MG63 (cell line): Measurements from ENCODE around the gene SPTBN4. TPM values are rescaled to one million over a fixed set of nuclear protein-coding genes. Genes with fewer than 3 reads are reported as not detected.
"Not testable (repeated sequence)": the region's sequence is repeated elsewhere in the genome, so short reads cannot be mapped to it uniquely, and the experiment has no call there.

ENCODE experiments used
- DNase-seq: peaks from one replicate; pipeline ENCODE4 v3.0.0-alpha.2; 2020
- H3K27me3 ChIP-seq: fragments of 250-450 bp; sonication (Bioruptor Pico); 2 replicates; pipeline ENCODE4 v1.5.1; 2020; ENCODE audit warnings: mild to moderate bottlenecking, moderate library complexity
- H3K36me3 ChIP-seq: fragments of 250-450 bp; sonication (Bioruptor Pico); 2 replicates; pipeline ENCODE4 v1.5.1; 2020; ENCODE audit warnings: mild to moderate bottlenecking, moderate library complexity
- H3K4me3 ChIP-seq: fragments of 250-450 bp; sonication (Bioruptor Pico); 2 replicates; pipeline ENCODE4 v1.5.1; 2020; ENCODE audit warnings: mild to moderate bottlenecking, moderate library complexity
- H3K9me3 ChIP-seq: fragments of 250-450 bp; sonication (Bioruptor Pico); 2 replicates; pipeline ENCODE4 v1.5.1; 2020; ENCODE audit warnings: mild to moderate bottlenecking, moderate library complexity
- total RNA-seq: library from RNA; depleted of rRNA; stranded (reverse); fragments of >200 nt; shearing (Covaris generic); gene quantifications from 2 replicates; pipeline ENCODE4 v1.2.3, GENCODE V29; 2014; ENCODE audit warnings: low replicate concordance

The SPTBN4 gene
- total RNA-seq, 1 experiment from 2014 or later, result 0.16 TPM

DNA sequence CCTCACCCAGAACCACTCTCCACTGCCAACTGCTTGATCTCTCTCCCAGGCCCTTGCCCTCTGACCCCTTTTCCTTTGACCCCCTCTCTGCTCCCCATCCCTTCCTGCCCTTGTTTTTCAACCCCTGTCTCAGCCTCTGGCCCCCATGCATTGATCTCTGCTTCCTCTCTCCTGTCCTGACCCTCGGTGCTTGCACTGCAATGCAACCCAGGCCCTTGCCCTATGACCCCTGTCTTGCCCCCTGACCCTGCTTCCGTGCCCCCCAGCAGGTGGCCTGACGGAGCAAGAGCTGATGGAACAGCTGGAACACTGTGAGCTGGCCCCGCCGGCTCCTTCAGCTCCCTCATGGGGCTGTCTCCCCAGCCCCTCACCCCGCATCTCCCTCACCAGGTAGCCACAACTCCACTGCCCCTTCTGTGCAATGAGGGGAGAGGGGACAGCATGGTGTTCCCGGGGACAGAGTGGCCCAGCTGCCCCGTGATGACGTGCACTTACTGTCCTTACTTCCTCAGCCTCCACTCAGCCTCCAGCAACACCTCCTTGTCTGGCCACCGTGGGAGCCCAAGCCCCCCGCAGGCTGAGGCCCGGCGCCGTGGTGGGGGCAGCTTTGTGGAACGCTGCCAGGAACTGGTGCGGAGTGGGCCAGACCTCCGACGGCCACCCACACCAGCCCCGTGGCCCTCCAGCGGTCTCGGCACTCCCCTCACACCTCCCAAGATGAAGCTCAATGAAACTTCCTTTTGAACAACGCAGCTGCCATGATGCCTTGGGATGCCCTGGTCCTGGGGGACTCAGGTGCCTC, 123.9 kb downstream of the SPTBN4 start:
- DNase-seq, result no peak
- Histone ChIP-seq H3K9me3 (no peaks in the 10 kb centered on the region), H3K27me3 (no peaks in the 10 kb centered on the region), H3K36me3 (peaks cover 13% of the 10 kb centered on the region), H3K4me3 (no peak overlapping the region)

DNA sequence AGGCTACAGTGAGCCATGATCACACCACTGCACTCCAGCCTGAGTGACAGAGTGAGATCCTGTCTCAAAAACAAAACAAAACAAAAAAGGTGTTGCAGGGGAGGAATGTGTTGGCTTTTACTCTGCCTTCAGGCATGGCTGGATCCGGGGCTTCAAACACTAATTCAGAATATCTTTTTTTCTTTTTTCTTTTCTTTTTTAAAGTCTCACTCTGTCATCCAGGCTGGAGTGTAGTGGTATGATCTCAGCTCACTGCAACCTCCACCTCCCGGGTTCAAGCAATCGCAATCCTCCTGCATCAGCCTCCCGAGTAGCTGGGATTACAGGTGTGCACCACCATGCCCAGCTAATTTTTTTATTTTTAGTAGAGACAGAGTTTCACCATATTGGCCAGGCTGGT, 124.9 kb downstream of the SPTBN4 start:
- H3K4me3 ChIP-seq, DNase-seq, H3K27me3 ChIP-seq, H3K9me3 ChIP-seq: not testable (repeated sequence)
- H3K36me3 ChIP-seq, result peaks cover 13% of the 10 kb centered on the region

DNA sequence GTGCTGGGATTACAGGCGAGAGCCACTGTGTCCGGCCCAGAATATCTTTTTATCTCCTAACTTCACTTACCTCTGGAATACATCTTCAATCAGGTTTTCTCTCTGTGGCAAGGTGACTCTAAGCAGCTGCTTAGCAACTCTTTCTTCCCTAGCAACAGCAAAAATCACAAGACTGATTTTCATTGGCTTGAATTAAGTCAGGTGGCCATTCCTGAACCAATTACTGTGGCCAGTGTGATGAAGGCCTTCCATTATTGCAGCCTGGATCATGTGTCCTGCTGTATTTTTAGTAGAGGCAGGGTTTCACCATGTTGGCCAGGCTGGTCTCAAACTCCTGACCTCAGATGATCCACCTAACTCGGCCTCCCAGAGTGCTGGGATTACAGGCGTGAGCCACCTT, 125.4 kb downstream of the SPTBN4 start:
- no peak overlapping the region for H3K4me3 ChIP-seq
- DNase-seq, result no peak
- H3K9me3 ChIP-seq, result no peaks in the 10 kb centered on the region
- peaks cover 9% of the 10 kb centered on the region; the same call in 1 of the 2 replicates for H3K36me3 ChIP-seq
- peaks cover 1% of the 10 kb centered on the region; the same call in 1 of the 2 replicates for H3K27me3 ChIP-seq

DNA sequence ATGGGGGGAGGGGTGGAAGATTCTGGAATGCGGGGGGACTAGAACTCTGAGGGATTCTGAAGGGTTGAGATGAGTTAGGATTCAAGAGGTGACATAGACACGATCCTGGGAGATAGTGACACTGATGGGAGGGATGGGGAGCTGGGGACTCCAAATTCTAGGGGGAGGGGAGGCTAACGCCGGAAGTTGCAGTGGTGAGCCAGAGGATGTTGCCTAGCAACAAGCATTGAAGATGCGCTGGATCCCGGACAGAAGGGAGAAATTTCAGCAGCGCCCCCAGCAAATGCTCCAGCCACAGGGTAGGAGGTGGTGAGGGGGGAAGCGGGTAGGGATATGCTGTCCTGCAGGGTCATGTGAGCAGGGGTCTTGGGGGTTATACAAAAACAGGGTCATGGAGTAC, 127.5 kb downstream of the SPTBN4 start:
- H3K36me3 ChIP-seq, result no peaks in the 10 kb centered on the region
- H3K4me3 ChIP-seq, result no peak overlapping the region
- DNase-seq, result no peak
- H3K27me3 ChIP-seq, result peaks cover 7% of the 10 kb centered on the region; the same call in 1 of the 2 replicates
- H3K9me3 ChIP-seq, result no peaks in the 10 kb centered on the region

DNA sequence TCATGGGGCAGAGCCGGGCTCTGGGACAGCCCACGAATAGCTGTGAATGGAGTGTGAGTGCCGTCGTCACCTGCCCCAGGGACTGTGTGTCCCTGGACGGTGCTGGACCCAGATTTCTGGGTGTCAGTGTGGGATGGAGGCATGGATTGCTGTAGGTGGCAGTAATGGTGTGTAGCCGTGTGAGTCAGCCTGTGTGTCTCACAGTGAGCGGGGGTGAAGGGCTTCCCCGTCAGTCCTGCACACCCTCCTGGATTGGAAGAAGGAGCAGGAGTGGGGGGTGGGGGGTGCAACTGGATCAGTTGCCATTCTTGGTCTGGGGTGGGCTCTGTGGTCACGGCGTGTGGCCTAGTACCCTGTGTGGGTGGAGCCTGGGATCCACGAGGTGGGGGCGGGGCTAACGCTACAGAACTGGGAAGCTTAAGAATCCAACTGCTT, 127.9 kb downstream of the SPTBN4 start:
- DNase-seq, result no peak
- Histone ChIP-seq H3K4me3 (no peak overlapping the region), H3K27me3 (peaks cover 7% of the 10 kb centered on the region; the same call in 1 of the 2 replicates), H3K9me3 (no peaks in the 10 kb centered on the region), H3K36me3 (no peaks in the 10 kb centered on the region)

DNA sequence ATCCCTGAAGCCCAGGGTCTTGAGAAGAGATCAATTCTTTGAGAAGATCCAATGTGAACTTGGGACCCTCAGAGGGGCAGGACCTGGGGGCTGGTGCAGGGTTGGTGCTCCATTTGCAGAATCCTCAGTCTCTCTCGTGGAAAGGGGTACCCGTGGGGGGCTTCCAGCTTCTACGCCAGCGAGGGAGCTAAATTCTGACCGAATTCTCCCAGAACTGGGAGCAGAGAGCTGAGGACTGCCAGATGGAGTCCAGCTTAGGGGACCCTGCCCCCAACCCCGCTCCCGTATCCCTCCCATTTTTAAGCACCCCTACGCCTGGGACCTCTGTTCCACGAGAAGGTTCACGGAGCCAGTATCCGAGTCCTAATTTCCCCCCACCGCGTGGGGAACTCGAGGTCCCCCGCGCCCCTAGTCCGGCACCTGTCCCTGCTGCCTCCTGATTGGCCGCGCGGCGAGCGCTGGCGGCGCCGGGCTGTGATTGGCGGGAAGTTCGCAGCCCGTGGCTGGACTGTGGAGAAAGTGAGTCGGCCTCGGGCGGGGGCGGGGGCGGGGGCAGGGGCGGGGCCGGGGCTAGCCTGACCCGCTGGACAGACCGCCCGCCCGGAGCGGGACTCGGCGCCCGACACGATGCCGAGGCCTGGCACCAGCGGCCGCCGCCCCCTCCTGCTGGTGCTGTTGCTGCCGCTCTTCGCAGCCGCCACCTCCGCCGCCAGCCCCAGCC, 130.0 kb downstream of the SPTBN4 start:
- no peaks in the 10 kb centered on the region for H3K36me3 ChIP-seq
- H3K9me3 ChIP-seq, result no peaks in the 10 kb centered on the region
- peaks cover 7% of the 10 kb centered on the region; the same call in 1 of the 2 replicates for H3K27me3 ChIP-seq
- peak overlapping the region; percentile 43 for H3K4me3 ChIP-seq
- DNase-seq, result peak; percentile 75

DNA sequence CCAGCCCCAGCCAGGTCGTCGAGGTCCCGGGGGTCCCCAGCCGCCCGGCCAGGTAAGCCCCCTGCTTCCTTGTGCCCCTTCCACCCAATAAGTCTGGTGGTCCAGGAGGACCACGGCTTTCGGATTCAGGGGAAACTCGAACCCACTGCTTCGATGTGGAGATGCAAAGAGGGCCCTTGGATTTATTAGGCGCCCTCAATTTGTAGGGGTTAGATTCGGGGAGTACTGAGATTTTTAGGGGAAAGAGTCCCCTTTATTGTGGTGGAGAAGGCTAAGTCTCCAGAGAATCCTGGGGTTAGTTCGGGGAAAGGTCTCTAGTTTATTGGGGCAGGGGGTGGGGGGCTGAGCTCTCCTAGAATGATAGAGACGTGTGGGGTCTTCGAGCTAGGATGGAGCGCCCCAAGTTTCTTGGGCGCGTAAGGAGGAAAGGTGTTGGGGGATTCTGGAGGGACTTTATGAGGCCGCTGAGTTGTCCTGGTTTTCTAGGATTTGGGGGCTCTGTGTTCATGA, 130.6 kb downstream of the SPTBN4 start:
- Histone ChIP-seq H3K27me3 (peaks cover 7% of the 10 kb centered on the region; the same call in 1 of the 2 replicates), H3K4me3 (peak overlapping the region; percentile 43), H3K36me3 (no peaks in the 10 kb centered on the region), H3K9me3 (no peaks in the 10 kb centered on the region)
- no peak for DNase-seq

DNA sequence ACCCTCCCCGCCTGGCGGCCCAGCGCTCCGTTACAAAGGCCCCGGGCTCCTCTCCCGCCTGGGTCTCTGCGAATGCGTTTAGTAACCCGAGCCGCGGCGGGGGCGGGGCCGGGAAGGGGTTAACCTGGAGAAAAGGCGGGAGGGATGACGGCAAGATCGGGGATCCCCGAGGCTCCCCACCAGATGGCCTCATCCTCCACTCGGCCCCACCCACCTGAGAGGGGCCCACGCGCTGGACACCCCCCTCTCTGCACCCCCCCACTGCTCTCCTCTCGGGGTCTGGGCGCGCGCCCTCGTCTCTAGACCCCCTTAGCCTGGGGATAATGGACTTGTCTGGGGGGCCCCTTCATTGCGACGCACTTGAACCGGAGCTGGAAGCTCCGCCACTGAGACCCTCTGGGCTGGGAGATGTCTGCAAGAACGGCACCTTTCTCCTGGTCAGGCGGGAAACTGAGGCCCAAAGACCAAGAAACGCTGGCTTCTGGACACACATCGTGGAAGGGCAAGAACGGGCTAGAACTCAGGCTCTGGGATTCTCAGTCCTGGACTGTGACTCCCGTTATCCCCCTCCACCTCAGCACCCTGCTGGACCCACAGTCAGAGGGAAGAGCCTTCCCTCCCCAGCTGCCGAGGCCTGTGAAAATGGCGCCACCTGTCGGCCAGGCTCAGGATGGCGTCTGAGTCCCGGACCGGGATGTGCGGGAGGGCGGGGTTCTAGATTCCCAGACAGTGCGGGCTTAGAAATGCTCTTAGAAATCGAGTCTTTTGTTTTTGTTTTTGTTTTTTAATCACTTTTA, 131.5 kb downstream of the SPTBN4 start:
- DNase-seq, result peak; percentile 86
- no peaks in the 10 kb centered on the region for H3K9me3 ChIP-seq
- H3K4me3 ChIP-seq, result peak overlapping the region; percentile 19

DNA sequence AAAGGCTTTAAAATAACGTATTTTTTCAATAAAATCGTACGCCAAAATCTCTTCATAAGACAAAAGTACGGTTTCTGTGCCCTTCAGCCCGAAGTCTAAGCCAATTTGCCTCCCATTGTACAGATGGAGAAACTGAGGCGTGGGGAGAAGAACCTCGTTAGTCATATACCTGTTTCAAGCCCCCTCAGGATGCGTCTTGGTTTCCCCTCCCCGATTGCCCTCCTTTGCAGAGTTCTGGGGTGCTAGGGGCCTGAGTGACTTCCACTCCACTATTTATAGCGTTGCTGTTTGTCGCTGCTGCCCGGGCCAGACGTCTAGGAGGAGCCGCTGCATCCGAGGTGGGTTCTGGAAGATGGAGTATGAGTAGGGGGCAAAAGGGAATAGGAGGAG, 132.1 kb downstream of the SPTBN4 start:
- no peaks in the 10 kb centered on the region for H3K9me3 ChIP-seq
- no peak overlapping the region for H3K4me3 ChIP-seq
- no peak for DNase-seq

More for the DNA sequence above, 131.5 kb downstream of the SPTBN4 start:
- Histone ChIP-seq H3K36me3 (no peaks in the 10 kb centered on the region), H3K27me3 (peaks cover 7% of the 10 kb centered on the region; the same call in 1 of the 2 replicates)

DNA sequence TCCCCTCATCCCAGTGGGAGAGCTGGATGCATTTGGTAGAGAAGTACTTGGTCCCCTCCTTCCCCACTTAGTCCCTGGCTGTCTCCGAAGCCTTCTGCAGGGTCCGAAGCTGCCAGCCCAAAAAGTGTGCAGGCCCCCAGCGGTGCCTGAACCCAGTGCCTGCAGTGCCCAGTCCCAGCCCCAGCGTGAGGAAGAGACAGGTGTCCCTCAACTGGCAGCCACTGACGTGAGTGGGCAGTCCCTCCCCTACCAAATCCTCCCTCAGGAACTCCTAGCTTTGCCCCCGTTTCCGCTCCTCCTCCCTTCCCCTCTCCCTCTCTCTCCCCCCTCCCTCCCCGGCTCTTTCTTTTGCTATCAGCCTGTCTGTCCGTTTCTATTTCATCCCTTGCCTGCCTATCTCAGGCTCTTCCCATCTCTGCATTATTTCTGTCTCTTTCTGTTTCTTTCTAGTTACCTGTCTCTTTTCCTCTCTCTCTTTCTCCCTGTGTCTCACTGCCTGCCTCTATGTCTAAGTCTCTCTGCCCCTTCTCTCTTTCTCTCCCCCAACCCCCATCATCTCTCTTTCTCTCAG, 132.6 kb downstream of the SPTBN4 start:
- Histone ChIP-seq H3K9me3 (no peaks in the 10 kb centered on the region), H3K27me3 (peaks cover 7% of the 10 kb centered on the region; the same call in 1 of the 2 replicates), H3K4me3 (no peak overlapping the region), H3K36me3 (no peaks in the 10 kb centered on the region)
- DNase-seq, result no peak

More for the DNA sequence above, 132.1 kb downstream of the SPTBN4 start:
- H3K27me3 ChIP-seq, result peaks cover 7% of the 10 kb centered on the region; the same call in 1 of the 2 replicates
- no peaks in the 10 kb centered on the region for H3K36me3 ChIP-seq

DNA sequence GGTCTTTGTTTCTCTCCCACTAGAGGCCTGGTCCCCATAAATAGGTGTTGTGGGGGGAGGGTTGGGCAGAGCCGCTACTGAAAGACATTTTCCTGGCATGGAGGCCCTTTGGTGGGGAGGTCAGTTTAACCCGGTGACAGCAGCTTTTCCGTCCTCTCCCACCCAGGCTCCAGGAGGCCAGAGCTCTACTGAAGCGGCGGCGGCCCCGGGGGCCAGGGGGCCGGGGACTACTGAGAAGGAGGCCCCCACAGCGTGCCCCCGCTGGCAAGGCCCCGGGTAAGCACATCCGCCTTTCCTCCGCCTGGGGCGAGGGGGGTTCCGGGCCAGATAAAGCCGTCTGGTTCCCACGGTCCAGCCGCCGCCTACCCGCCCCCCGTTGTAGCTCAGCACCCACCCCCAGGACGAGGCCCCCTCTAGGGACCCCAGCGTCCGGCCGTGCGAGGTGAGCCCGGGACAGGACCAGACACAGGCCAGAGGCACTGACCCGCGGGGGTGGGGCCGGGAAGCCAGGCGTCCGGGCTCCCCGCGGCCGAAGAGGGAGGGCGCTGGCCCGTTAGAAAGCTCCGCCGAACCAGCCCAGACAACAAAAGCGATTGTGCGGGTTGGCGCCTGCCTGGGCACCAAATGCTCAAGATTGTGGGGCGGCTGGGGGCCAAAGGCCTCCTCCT, 133.2 kb downstream of the SPTBN4 start:
- Histone ChIP-seq H3K27me3 (peaks cover 7% of the 10 kb centered on the region; the same call in 1 of the 2 replicates), H3K36me3 (no peaks in the 10 kb centered on the region), H3K9me3 (no peaks in the 10 kb centered on the region), H3K4me3 (no peak overlapping the region)
- DNase-seq, result no peak

DNA sequence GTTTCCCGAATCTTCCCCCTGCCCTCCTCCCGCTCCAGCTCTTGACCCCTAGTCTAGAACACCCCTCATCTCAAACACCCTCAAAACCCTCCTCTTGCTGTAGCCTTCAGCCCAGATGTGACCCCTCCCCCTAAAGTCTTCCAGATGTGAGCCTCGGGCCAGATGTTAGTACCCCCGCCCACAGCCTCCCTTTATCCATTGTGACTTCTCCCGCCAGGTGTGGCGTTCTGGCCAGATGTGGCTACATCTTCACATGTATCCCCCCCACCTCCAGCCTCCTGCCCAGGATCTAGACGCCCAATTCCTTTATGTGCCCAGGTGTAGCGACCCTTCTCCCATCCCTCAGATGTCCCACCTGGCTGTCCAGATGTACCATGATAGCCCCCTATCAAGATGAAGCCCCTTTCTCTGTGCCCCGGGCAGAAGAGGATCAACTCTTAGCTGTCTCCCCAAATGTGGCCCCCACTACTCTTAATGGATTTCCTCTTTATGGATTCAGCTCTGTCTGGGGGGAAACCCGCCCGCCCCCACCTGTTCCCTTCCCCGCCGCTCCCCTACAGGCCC, 133.9 kb downstream of the SPTBN4 start:
- DNase-seq, result no peak
- no peaks in the 10 kb centered on the region for H3K36me3 ChIP-seq
- peaks cover 7% of the 10 kb centered on the region; the same call in 1 of the 2 replicates for H3K27me3 ChIP-seq
- H3K4me3 ChIP-seq, result no peak overlapping the region
- H3K9me3 ChIP-seq, result no peaks in the 10 kb centered on the region

DNA sequence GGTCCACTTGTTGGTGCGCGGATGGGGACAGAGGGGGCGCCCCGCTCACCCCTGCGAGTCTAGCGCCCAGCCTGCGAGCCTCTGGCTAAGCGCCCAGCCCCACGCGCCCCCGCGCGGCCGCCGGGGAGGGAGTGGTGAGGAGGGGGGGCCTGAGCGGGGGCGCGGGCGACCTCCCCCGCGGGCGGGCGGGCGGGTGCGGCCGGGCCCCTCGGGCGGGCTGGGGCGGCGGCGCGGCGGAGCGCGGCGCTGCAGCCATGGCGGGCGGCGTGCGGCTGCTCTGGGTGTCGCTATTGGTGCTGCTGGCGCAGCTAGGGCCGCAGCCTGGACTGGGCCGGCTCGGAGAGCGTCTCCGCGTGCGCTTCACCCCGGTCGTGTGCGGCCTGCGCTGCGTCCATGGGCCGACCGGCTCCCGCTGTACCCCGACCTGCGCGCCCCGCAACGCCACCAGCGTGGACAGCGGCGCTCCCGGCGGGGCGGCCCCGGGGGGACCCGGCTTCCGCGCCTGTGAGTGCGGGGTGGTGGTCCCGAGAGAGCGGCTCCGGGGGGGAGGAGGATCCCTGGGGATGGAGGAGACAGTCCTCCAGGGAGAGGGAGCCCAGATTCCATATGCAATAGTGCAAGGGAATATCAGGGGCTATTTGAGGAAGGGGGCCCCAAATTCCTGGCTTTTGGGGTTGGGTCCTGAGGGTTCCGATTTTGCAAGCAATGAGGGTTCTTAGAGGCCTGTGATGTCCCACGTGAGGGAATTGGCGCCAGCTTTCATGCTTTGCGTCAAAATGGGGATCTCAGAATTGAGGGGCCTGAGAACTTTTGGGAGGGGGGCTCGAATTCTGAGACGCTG, 134.6 kb downstream of the SPTBN4 start, which contains the start of gene LTBP4:
Gene LTBP4 (plus strand): TSS at position 236 of the 841 bp plus-strand sequence. CDS start 19 bp downstream, at position 255.
- peak within 1 kb of the TSS; percentile 38 for H3K4me3 ChIP-seq
- no peaks in the 10 kb centered on the region for H3K9me3 ChIP-seq
- H3K27me3 ChIP-seq, result peaks cover 7% of the 10 kb centered on the region; the same call in 1 of the 2 replicates
- peak; percentile 55 for DNase-seq
- no peaks in the 10 kb centered on the region for H3K36me3 ChIP-seq

DNA sequence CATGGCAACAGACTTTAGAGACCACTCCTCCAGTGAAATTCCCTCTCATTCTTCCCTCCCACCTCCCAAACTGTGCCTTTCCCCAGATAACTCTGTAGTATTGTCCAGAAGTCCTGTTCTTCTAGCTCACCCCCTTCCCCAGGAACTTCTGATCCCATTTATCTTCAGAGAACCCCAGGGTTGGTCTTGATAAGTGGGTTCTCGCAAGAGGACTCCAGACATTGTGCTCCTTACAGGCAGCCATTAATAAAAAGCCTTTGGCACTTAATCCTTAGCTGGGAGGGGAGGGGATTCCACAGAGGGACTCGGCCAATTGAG, 136.2 kb downstream of the SPTBN4 start:
- Histone ChIP-seq H3K4me3 (peak overlapping the region; percentile 38), H3K36me3 (no peaks in the 10 kb centered on the region), H3K27me3 (0 out of 2 replicates have a peak, but pooled peaks cover 5% of the 10 kb centered on the region), H3K9me3 (no peaks in the 10 kb centered on the region)
- DNase-seq, result no peak
